ENCODE results near the gene ASTN2.

DNA sequence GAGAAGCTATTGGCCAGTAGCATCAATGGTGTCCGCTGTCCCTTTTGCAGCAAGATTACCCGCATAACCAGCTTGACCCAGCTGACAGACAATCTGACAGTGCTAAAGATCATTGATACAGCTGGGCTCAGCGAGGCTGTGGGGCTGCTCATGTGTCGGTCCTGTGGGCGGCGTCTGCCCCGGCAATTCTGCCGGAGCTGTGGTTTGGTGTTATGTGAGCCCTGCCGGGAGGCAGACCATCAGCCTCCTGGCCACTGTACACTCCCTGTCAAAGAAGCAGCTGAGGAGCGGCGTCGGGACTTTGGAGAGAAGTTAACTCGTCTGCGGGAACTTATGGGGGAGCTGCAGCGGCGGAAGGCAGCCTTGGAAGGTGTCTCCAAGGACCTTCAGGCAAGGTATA, 717.0 kb downstream of the ASTN2 start:
- TF ChIP-seq, protein P1, sequence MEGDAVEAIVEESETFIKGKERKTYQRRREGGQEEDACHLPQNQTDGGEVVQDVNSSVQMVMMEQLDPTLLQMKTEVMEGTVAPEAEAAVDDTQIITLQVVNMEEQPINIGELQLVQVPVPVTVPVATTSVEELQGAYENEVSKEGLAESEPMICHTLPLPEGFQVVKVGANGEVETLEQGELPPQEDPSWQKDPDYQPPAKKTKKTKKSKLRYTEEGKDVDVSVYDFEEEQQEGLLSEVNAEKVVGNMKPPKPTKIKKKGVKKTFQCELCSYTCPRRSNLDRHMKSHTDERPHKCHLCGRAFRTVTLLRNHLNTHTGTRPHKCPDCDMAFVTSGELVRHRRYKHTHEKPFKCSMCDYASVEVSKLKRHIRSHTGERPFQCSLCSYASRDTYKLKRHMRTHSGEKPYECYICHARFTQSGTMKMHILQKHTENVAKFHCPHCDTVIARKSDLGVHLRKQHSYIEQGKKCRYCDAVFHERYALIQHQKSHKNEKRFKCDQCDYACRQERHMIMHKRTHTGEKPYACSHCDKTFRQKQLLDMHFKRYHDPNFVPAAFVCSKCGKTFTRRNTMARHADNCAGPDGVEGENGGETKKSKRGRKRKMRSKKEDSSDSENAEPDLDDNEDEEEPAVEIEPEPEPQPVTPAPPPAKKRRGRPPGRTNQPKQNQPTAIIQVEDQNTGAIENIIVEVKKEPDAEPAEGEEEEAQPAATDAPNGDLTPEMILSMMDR (IDR thresholded peaks at IDR 0.05) = no peak
- TF ChIP-seq POLR2A (IDR thresholded peaks at IDR 0.05) (no peak), POLR2AphosphoS5 (IDR thresholded peaks at IDR 0.05) (no peak), EP300 (IDR thresholded peaks at IDR 0.05) (no peak)
